DMS153 treated with DMSO at 0.1 percent for 48 hours (cell line): ENCODE data around the gene CORO1C.

Experiments
- DNase-seq: peaks from one replicate; lab custom pipeline; 2025; ENCODE audit not compliant: unreplicated experiment; lab: John Stamatoyannopoulos, UW

Gene CORO1C

DNA sequence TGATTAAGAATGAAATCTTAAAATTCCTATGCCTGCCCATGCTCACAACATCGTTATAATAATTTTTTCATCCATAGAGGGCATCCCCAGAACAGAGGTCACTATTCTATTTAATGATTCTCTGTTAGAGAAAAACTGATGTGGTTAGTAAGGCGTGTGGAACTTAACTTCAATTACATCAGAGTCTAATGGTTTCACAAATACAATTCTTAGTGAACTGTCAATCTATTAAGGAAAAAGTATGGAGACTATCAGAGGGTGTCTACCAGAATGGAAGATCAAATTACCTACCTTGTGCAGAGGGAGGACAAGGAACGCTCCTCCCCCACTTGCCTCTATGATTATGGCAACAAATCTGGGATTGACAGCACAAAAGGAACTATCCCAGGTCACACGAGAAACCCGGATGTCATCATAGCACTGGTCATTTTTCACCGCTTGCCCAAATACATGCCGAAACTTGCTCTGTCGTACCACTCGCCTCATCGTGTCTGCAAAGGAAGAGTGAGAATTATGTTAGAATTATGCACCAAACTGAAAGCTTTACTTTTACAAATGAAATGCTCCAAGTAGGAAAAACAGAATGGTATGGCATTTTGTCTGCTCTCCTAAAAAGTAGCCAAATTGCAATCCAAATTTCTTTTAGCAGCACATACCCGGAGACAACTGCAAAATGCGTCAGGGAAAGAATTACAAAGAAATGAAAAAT is 30.3 kb downstream of the CORO1C start:
- no peak for DNase-seq

- no peak for DNase-seq
These were observed 31.3 kb downstream of the CORO1C start for GRCh38 chr12:108699955-108700563.

DNA sequence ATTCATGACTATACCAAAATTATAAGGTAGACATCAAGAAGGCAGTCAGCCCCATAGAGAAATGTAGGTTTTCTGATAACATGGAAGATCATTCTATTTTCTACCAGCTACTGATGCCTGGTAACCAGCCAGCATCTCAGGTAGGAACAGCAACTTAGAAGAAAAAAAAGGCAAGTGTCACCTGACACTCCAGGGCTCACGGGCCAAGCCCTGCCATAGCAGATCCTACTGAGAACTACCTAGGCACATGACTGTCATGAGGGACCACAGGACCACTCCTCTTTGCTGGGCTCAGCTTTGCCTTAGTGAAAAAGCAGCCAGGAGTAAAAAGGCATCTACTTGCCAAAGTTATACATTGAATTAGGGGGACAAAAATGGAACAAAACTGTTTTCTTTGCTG is 33.4 kb downstream of the CORO1C start:
- DNase-seq = no peak

- no peak for DNase-seq
These were observed 34.4 kb downstream of the CORO1C start for GRCh38 chr12:108696996-108697290.

GRCh38 chr12:108696111-108696995 is 35.0 kb downstream of the CORO1C start:
- no peak for DNase-seq

DNA sequence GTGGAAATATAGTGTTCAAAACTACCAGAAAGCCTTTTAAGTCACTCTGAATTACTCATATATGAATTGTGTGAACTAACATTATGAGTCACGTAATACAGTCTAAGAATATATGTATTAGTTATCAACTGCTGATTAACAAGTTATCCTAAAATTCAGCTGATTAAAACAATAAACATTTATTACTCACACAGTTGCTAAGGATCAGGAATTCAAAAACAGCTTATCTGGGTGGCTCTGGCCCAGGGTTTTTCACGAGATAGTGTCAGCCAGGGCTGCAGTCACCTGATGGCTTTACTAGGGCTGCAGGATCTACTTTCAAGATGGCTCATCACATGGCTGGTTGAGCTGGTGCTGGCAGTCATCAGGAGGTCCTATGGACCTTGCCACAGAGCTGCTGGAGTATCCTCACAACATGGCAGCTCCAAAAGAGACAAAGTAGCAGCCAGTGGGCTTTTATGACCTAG is 36.5 kb downstream of the CORO1C start:
- DNase-seq = no peak

- no peak for DNase-seq
These were observed 37.6 kb downstream of the CORO1C start for GRCh38 chr12:108693751-108694150.

DNA sequence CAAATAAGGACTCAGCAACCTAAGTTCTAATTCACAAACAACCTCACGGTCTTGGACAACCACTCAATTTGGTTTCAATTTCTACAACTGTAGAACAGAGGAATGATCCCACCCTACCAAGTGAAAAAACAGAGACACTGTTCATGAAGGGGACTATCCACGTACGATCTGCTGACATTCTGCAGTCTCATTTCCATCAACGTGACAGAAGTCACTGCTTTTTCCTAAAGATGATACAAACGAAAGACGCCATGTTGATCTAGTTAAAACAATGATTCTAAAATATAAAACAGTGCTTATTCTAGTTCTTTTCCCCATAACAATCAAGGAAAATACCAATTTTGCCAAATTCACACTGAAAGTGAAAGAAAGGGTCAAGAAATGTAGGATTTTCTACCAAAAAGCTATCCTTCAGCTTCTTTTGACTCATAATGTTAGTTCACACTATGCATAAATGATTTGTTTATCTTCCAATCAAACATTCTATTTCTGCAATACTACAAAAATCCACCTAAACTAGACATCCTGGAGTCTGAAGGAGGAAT is 38.1 kb downstream of the CORO1C start:
- no peak for DNase-seq

DNA sequence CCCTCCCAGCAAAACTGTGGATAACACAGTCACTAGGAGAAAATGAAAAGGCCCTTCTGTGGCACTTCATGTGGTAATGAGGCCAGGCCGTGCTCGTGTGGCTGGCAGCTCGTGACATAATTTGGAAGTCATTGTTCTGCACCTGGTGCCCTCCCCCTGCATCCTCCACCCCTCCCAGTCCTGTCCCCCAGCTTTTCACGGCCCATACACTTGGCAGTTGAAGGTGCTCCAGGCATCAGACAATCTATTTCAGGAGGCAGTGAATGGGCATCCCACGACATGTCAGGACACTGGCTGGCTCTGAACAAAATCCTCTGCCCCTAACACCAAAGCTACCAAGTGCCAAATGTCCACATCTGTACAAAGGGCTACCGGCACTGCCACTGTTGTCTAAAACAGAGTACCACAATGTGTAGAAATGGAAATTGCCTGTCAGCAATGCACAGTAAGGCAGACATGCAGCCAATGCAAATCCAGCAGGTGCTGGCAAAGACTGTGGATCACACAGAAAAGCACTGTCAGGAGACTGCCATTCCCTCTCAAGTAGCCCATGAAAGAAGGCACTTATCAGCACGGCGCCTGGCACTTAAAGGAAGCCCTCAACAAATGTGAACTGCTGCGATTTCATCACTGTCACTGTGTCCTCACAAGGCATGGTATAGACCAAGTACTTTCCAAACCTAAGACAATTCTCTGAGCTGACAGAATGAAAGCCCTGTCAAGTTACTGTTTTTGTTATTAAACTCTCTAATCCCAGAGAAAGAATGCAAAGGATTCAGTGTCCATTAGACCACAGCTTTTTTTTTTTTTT is 39.1 kb downstream of the CORO1C start:
- DNase-seq = peak; percentile 68

GRCh38 chr12:108691175-108691997 is 39.9 kb downstream of the CORO1C start:
- DNase-seq = peak; percentile 68

GRCh38 chr12:108690542-108691174 is 40.7 kb downstream of the CORO1C start:
- no peak for DNase-seq

DNA sequence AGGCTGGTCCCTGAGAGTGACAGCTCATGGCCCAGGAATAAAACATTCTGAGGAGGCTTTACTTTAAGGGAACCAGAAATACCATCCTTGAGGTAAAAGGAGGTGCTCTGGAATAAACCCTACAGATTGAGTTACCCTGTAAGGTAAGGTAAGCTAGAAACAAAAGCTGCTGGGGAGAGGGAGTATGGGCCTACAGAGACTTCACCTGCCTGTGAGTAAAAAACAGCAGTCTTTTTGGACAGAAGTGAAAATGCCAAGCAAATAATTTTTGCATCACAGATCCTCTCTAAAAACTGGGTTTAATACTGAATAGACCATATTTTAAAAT is 41.2 kb downstream of the CORO1C start:
- no peak for DNase-seq

GRCh38 chr12:108689314-108690190 is 41.8 kb downstream of the CORO1C start:
- peak; percentile 6 for DNase-seq

- no peak for DNase-seq
These were observed 44.5 kb downstream of the CORO1C start for GRCh38 chr12:108686780-108687179.

DNA sequence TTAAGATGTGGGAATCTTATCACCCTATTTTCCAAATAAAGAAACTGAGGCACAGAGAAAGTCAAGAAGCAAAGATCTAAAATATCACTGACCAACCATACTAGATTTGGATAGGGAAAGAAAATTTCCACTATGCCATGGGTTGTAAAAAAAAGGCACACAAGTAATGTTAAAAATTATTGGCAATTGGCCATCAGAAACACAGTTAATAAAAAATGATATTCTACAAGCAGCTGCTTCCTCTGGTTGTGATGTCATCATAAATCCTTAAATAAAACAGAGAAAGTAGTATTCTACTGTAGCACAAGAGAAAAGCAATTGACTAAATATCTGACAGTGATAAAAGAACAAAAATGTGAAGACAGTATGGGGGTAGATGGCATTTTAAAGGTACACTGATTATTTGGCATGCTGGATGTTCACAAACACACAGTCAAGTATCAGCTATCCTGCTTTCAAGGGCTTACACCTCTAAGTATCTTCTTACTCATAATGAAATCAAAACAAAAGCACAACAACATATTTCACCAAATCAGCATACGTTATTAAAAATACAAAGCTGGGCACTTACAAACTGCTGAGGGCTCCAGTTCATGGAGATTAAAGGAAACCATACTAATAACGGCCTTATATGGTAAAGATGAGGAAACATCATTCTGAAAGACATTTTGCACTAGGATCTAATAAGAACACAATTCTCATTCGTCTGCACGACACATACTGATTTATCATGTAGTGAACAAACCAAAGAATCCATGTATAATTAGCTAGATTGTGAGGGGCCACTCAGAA is 45.7 kb downstream of the CORO1C start:
- DNase-seq = no peak

GRCh38 chr12:108683906-108684556 is 47.3 kb downstream of the CORO1C start:
- DNase-seq = no peak

DNA sequence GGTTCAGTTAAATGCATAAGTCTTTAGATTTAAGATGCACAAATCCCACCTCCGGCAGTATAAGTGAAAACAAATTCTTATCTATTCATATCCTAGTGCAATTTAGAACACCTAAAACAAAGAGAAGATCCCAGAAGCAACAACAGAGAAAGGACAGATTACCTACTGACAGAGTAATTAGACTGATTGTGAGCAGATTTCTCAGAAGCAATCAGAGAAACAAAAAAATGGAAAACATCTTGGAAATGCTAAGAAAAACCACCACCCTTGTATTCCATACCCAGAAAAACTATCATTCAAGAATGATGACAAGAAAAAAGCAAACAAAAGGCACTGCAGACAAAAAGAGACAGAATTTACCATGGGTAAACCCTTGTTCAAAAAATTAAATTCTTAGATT is 50.0 kb downstream of the CORO1C start:
- no peak for DNase-seq
